Measurements from ENCODE around the gene MYO18A.

MYO18A gene

DNA sequence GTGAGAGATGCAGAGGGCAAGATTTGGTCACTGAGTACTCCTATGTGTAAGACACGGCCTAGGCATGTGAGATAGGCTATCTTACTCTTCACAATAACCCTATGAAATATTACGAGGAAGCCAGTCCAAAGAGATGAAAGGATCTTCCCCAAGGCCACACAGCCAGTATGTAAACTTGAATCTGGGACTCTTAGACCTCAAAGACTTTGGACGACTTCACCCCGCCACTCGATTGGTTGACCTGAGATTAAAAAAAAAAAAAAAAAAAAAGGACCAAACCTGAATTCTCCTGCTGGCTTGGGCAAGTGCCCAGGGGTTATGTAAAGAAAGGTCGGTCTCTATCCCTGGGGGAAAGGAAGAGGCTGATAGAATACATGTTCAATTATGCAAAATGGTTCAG is 104.1 kb downstream of the MYO18A start:
- DNase-seq: no peak

DNA sequence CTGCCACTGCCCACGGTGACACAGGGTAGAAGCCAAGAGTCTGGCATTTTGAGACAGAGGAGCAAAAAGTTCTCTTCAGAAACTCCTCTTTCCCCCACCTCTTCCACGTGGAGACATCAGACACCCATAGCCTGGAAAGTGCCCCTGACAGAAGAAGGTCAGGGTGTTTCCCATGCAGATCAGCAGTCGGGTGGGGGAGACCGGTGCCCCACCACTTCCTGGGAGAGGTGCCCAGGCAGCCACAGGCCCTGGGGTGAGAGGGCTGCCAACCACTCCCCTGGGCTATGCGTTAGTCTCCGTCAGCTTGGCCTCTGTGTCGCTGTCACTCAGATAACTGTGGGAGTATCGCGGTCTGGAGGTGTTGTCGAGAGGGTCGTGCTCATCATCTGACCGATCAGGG is 105.7 kb downstream of the MYO18A start:
- DNase-seq: no peak

DNA sequence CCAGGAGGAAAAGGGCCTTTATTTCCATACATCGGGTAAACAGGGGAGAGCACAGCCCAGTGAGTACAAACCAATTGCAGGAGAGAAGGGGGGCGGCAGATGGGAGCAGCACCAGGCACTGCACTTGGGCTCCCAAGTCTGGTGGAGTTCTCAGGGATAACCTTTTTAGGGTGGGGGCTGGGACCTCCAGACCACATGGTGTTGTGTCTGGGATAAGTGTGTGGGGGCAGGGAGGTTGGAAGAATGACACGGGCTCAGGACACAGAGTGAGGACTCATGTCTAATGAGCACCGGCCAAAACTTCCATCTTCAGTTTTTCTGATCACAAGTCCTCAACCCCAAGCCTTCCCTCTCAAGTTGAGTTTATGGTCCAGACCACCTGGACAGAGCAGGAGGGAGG is 106.7 kb downstream of the MYO18A start:
- DNase-seq: no peak

DNA sequence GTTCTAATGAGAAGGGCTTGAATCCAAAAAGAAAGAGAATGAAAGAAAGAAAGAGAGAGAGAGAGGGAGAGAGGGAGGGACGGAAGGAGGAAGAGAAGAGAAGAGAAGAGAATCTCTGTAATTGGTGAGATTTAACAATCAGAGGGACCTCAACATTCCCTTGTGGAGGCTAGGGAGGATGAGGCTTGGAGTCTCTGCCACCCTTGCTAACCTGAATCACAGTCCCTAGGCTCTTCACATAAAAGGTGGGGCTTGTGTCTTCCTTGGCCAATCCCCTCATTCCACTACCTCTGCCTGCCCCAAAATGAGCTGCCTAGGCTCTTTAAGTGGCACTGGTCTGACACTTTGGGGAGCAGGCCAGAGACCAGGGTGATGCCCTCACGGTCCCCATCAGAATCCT is 107.2 kb downstream of the MYO18A start:
- no peak for DNase-seq

DNA sequence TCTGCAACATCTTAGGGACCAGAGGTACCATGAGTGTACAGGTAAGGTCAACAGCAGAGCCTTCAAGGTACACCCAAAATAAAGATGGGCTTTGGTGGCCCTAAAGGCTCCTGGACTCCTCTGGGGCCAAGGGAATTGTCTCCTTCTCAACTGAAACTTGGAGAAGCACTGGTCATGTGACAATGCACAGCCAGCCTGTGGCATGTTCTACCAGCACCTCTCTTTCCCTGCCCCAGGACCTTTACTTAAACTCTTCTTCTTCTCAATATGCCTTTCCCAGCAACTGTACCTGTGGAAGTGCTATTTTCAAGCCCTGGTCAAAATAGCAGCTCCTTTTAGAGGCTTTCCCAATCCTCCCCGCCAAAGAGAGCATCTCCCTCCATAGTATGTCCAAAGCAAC is 108.9 kb downstream of the MYO18A start:
- DNase-seq: no peak

DNA sequence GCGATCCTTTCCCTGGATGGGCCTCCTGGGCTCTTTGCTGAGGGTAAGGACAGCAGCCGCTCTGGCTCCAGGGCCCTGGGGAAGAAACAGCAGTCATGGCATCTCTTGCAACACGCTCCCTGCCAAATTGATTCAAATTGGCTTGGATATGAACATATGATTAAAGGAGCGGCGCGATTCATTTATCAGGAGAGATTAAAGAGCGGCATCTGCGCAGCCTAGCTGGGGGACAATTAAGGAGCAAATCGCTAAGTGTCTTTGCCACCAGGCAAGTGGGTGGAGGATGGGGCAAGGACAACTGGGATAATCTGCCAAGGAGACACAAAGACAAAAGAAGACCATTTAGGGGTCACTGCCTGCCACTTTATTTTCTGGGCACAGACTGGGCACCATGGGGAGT is 109.4 kb downstream of the MYO18A start:
- no peak for DNase-seq

DNA sequence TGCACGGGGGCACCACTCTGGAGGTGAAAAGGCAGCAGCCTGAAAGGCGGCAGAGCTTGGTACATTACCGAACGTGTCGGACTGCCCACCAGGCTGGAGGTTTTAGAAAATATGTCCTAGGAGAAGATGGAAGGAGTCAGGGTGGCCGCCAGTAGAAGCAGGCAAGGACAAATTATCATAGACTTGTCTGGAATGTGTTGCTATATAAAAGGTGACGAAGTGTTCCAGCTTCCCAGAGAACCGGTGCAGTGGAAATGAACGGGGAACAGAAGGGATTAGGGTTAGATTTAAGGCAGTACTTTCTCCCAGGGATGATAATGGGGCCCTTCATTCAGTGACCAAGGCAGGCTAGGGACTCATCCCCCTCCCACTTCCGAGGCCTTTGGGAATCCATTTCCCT is 109.9 kb downstream of the MYO18A start:
- no peak for DNase-seq

DNA sequence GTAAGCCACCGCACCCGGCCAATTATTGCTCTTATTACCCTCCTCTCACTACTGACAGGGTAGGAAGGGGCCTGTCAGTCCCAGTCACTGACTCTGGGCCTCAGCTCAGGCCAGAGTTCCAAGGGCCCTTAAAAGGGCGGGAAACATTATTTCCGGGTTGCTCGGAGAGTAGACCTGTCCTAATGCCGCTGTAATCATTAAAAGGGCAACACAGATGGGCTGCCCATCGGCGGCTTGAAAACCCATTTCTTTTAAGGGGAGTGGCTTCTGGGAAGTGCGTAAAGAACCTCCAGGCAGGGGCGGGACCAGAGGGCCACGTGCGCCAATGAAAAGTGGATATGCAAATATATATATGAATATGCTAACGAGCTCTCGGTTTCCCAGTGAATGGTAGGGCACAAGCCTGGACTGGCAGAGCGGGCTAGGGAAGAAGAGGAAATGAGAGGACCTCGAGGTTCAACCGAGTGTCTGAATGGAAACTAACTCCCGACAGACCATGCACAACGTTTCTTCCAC is 110.6 kb downstream of the MYO18A start:
- DNase-seq: peak; percentile 62

DNA sequence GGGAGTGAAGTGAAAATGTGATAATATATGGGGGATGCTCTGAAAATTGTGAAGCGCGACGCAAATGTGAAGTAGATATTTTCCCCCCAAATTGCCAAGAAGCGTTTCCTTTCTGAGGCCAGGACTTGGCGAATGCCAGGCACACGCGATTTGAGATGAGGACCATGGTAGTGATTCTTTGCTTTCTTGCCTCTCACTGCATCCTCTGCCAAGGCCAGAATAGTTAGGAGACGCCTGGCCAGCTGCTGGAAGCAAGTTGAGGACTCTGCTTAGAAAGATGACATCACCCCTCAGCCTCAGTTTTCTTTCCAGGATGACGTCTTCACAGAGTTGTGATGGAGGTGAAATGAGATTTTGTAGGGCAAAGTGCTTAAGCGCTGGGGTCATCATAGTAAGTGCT is 111.4 kb downstream of the MYO18A start:
- peak; percentile 64 for DNase-seq

DNA sequence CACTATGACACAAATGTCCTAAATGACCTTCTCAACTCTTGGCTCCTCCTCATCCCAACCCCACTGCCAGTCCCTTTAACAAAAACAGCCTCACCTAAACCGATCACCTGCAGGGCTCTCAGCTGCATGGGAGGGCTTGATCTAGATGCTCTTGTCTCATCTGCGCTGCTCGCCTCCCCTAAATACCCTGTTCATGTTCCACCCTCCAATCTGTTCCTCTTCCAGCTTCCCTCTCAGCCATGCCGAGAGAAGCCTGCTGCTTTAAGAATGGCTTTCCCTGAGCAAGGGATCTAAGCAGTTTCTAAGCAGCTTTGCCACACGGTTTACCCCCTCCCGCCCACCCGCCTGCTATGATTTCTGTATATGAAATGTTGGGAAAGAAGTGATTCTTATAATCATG is 113.6 kb downstream of the MYO18A start:
- no peak for DNase-seq

DNA sequence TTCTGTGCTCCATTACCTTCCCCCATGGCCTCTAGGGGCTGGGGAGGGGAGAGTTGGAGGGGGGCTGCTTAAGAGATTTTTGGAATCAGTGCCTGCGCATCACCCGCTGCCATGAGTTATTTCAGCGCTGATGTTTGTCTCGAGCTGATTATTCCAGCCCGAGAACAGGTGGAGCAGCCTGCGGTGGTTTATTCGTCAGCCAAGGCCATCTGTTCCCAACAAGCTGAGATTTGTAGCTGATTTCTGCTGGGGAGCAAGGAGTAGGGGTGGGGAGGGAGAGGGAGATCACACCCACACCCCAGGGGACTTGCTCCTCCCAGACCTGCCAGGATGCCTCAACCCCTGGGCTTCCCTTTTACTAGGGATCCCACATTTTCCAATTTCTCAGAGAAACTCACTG is 114.2 kb downstream of the MYO18A start:
- DNase-seq: no peak

DNA sequence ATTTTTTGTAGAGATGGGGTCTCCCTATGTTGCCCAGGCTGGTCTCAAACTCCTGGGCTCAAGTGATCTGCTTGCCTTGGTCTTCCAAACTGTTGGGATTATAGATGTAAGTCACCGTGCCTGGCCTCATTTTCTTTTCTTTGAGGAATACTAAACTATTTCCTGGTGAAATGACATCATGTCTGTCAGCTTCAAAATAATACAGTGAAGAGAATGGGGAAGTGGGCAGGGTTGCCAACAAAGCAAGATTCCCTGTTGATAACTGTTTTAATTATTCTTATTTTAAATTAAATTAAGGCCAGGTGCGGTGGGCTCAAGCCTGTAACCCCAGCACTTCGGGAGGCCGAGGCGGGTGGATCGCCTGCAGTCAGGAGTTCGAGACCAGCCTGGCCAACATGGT is 116.2 kb downstream of the MYO18A start:
- no peak for DNase-seq

DNA sequence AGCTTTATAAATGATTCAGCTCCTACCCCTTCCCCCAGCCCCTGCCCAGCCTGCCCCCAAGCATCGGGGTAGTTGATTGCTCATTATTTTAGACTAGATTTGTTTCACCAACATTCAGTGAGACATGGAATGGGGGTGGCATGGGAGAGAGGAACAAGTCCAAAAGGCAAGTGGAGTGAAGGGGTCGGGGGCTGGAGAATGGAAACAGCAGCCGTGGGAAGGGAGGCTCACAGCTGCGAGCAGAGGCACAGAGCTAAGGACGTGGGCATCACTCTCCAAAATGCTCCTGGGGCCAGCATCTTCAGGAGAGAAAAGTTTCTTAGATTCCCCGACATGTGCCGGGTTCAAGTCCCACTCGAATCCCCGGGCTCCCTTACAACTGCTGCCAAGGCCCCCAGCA is 118.0 kb downstream of the MYO18A start:
- DNase-seq: no peak

DNA sequence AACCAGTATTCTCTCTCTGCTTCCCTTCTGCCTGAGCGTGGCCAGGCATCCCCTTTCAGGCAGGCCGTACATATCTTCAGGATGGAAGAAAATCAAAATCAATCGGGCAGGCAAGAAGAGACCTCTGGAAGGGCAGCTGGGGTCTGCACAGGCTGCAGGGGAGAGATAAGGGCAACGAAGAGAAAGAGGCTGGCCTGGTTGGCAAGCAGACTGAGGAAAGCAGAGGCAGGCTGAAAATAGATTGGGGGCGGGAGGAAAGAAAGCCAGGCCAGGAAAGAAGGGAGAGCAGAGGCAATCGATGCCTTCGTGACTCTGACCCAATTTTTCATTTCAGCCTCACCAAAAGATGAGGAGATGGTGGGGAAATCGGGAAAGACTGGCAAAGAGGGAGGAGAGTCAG is 119.2 kb downstream of the MYO18A start:
- DNase-seq: no peak

DNA sequence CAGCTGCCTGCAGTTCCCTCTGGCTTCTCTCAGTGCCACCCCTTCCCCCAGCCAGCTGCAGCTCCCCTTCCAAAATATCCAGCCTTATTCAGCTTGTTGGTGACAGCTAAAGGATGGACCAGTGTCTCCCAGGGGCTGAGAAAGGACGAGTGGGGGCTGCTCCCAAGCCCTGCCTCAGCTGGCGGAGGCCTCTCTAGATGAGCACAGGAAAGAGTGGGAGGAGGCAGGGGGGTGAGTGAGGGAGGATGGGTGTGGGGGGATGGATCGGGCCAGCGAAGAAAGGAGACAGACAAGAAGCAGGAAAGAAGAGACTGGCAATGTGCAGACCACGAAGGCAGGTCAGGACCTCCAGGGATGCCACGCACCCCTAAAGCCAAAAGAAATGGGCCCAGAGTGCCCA is 119.7 kb downstream of the MYO18A start:
- DNase-seq: no peak

DNA sequence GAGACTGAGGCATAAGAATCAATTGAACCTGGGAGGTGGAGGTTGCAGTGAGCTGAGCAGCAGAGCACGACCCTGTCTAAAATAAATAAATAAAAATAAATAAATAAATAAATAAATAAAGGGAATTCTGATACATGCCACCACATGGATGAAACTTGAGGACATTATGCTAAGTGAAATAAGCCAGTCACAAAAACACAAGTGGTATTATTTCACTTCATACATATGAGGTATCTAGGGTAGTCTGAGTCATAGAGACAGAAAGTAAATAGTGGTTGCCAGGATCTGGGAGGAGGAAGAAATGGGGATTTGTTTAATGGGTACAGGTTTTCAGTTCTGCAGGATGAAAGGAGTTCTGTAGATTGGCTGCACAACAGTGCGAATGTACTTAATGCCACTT is 120.9 kb downstream of the MYO18A start:
- DNase-seq: no peak

DNA sequence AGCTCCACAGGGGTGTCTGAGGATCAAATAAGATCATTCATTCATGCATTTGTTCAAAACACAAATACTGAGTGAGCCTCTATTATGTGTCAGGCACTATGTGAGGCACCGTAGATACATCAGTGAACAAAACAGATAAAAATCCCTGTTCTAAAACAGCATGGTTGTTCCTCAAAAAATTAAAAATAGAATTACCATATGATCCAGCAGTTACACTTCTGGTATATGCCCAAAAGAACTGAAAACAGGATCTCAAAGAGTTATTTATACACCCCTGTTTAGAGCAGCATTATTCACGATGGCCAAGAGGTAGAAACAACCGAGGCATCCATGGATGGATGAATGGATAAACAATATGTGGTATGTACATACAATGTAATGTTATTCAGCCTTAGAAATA is 121.8 kb downstream of the MYO18A start:
- no peak for DNase-seq

DNA sequence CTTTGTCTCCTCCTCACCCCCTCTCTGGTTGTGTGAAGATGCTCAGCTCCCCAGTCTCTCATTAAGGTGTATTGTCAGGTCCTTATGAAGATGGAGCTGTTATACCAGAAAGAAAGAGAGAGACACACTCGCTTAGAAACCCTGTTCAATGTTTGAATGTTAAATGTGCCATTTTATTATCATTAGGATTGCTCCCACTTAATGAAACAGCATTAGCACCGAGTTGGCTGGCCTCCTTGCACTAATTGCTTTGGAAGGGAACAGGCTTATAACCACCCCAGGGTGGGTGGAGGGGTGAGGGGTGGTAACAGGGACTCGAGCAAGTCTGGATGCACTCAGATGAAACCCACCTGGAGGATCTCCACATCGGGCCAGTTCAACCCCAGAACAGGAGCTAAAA is 122.8 kb downstream of the MYO18A start:
- no peak for DNase-seq

DNA sequence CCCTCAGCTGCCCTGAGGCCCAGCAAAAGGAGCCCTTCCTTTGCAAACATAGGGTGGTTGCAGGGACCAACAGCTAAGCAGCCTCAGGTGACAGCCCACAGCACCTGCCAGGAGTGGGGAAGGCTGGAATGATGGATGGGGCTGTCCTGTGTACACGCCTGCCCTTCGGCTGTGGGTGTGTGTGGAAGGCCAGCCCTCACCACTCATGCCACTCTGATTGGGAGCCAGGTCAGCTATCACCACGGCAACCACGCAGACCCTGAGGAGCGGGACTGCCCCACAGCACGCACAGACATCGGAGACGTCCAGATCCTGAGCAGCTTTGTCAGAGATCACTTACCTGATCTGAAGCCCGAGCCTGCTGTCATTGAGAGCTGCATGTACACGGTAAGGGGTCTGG is 125.4 kb downstream of the MYO18A start:
- DNase-seq: no peak

DNA sequence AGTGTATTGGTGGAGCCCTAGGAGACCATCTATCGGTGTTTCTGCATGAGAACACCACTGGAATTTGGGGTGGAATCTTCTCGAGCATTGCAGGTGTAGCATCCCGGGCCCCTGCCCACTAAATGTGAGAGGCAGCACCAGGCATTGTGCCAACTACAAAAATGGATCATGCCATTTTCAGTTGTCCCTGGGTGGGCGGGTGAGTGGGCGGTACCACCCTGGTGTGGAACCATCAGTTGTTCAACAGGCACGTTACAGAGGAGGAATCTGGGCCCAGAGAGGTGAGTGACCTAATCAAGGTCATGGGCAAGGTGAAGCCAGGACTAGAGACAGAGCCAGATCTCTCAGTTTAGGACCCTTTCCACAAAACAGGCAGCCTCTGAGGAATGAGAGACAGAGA is 128.5 kb downstream of the MYO18A start:
- DNase-seq: no peak

DNA sequence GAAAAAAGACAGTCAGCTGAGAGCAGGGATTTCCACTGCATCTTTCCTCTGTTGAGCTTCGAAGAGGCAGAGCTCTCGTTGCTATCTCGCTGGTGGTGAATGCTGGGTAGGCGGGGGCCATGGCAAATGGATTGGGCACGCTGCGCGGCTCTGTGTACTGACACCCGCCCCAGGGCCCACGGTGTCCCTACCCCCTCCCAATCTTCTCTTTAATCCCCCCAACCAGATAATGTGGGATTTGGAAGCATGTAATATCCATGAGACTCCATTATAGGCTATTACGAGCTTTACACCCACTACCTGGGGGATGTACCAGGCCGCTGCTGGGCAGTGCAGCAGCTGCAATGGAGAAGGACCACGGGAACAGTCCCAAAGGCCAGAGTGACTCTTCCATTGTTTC is 129.0 kb downstream of the MYO18A start:
- DNase-seq: no peak

DNA sequence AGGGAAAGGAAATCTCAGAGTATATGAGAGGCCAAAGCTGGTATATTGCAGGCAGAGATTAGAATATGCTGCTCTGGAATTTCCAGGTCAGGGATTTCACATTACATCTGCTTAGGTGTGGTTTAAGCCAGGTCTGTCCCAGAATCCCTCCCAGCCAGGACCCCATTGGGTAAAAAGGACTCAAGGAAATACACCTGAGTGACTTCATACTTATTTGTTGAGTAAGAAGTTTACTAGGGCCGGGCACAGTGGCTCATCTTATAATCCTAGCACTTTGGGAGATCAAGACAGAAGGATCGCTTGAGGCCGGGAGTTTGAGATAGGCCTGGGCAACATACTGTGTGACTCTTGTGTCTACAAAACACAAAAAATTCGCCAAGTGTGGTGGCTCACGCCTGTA is 130.0 kb downstream of the MYO18A start:
- DNase-seq: no peak

DNA sequence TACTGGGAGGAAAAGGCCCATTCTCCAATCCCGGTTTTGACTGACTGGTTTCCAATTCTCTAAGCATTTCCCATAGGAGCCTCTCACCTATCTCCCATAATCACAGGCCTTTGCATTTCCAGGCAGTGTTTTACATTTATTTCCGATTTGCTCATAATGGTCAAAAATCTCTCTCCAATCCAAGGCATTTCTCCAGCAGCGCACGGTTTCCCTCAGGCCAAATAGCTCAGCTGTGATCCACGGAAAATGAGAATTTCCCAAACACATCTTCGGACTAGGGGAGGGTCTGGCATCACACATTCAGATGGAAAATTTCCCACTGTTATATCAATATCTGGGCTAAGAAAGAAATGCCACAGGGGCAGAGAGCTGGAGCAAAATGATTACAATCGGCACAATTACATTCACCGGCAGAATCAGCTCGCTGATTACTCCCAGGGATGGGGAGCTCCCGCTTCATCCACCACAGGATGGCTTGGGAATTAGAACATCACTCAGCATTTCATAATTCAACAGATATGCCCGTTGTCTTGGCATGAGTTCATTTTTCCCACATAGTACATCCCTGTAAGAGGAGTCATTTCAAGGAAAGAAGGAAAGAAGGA is 130.6 kb downstream of the MYO18A start:
- no peak for DNase-seq

DNA sequence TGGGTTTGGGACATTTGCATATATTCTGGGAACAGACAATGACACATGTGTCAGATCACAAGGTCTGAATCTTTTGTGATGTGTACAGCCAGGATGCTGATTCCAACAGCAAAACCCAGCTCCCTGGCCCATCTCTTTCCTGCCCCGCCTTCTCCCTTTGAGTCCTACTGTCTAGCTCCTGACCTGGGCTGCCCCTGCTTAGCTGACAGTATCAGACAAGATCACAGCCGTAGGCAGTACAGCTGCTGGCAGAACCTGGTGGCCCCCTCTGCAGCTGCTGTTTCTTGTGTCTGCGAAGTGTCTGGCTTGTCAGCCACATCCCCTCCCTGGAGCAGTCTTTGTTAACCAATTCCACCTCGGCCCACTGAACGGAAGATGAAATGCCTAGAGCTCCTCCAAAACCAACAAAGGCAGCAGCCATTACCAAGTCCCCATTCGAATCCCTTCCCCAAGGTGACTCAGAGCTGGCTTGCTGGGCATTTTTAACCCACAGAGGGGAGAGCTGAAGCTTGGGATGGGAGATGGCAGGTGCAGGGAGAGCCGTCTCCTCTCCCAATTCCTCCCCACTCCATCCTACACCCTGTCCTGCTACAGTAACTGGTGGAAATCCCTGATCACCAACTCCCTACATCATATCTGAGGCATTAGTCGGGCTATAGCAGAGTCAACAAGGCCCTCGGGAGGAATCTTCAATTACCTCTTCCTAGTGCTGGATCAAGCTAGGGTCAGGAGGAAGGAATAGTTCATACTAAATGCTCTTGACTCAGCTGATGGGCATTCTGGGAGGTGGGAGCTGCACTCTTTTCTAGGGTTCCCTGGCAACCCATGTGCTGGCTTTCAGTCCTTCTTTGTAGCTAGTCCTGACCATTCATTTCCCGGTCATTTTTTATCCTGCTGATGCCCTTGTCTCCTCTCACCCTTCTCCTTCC is 131.5 kb downstream of the MYO18A start:
- DNase-seq: peak; percentile 62

DNA sequence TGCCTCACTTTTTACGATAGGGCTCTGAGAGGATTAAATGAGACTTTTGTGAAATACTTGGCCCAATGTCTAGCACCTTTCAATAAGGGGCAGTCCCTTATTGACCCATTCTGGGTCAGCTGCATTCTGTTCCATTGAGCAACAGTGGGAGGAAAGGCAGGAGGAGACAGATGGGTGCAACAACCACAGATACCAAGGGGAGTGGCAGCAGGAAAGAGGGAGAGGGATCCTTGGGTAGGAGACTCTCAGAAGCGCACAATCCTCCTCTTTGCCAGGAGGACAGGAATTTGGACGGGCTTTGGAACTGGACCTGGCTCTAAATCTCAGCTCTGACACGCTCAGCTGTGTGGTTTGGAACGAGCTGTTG is 133.7 kb downstream of the MYO18A start:
- no peak for DNase-seq
